HEK293 (cell line): Measurements from ENCODE around the gene SAMD11.

Experiments
- CTCF ChIA-PET: fragments of 350-600 bp; formaldehyde crosslinking; extraction: SDS; loops from one replicate; lab custom pipeline; 2021; ENCODE audit warnings: antibody characterized with exemption; lab: Yijun Ruan, JAX
- POLR2A ChIA-PET: fragments of 300-600 bp; formaldehyde crosslinking; extraction: SDS; loops from one replicate; lab custom pipeline; 2020; ENCODE audit warnings: antibody characterized with exemption, inconsistent platforms; lab: Yijun Ruan, JAX
- H3K27ac ChIP-seq: fragments of 200-500 bp; sonication (Bioruptor generic); 2 replicates; pipeline ENCODE4 v1.5.1; 2014; ENCODE audit warnings: low read depth, low read length, control low read depth, inconsistent platforms; ENCODE audit errors: extremely low read depth
- H3K36me3 ChIP-seq, 2 experiments: fragments of 200-500 bp in 1 of 2; sonication (Bioruptor generic) in 1 of 2; 1 replicate in 1 of 2; 2 replicates in 1 of 2; pipeline ENCODE4 v1.5.1; 2014 to 2017; ENCODE audit warnings: inconsistent platforms in 2 of 2, low read length in 2 of 2; ENCODE audit not compliant: control insufficient read depth in 2 of 2, insufficient read depth in 1 of 2
- H3K4me1 ChIP-seq: fragments of 200-500 bp; sonication (Bioruptor generic); 2 replicates; pipeline ENCODE4 v1.5.1; 2014; ENCODE audit warnings: mild to moderate bottlenecking, low read length, inconsistent platforms; ENCODE audit not compliant: control insufficient read depth, insufficient read depth
- H3K4me3 ChIP-seq: 2 replicates; pipeline ENCODE4 v1.5.1; 2011; ENCODE audit warnings: low read depth, mild to moderate bottlenecking, control low read depth, low read length, moderate library complexity
- H3K9me3 ChIP-seq: fragments of 200-500 bp; sonication (Bioruptor generic); 2 replicates; pipeline ENCODE4 v1.5.1; 2014; ENCODE audit warnings: low read depth, low read length, inconsistent platforms; ENCODE audit not compliant: control insufficient read depth, insufficient read depth
- BCL6B ChIP-seq: fragments of 450-650 bp; formaldehyde crosslinking; IDR thresholded peaks from 2 replicates; pipeline ENCODE4 v1.5.1; 2017; ENCODE audit warnings: missing biosample characterization, missing genetic modification characterization
- GLIS1 ChIP-seq: fragments of 450-650 bp; formaldehyde crosslinking; IDR thresholded peaks from 2 replicates; pipeline ENCODE4 v1.5.1; 2016; ENCODE audit warnings: missing biosample characterization, missing genetic modification characterization
- GLIS2 ChIP-seq: fragments of 450-650 bp; formaldehyde crosslinking; IDR thresholded peaks from 2 replicates; pipeline ENCODE4 v1.5.1; 2016; ENCODE audit warnings: missing biosample characterization, missing genetic modification characterization
- KLF7 ChIP-seq: fragments of 450-650 bp; formaldehyde crosslinking; IDR thresholded peaks from 2 replicates; pipeline ENCODE4 v1.5.1; 2016; ENCODE audit warnings: missing biosample characterization, missing genetic modification characterization, borderline replicate concordance
- KLF9 ChIP-seq: fragments of 450-650 bp; formaldehyde crosslinking; IDR thresholded peaks from 2 replicates; pipeline ENCODE4 v1.5.1; 2016; ENCODE audit warnings: missing biosample characterization, missing genetic modification characterization, low read depth
- MEIS1 ChIP-seq: sonication (generic); formaldehyde crosslinking; IDR thresholded peaks from 2 replicates; pipeline ENCODE4 v1.8.1; 2022; ENCODE audit warnings: missing genetic modification reagents, mild to moderate bottlenecking, borderline replicate concordance
- OSR2 ChIP-seq: fragments of 450-650 bp; formaldehyde crosslinking; IDR thresholded peaks from 2 replicates; pipeline ENCODE4 v1.5.1; 2016; ENCODE audit warnings: missing biosample characterization, missing genetic modification characterization
- PRDM1 ChIP-seq: fragments of 450-650 bp; formaldehyde crosslinking; IDR thresholded peaks from 2 replicates; pipeline ENCODE4; 2016; ENCODE audit warnings: missing biosample characterization, missing genetic modification characterization
- PRDM6 ChIP-seq: fragments of 450-650 bp; formaldehyde crosslinking; IDR thresholded peaks from 2 replicates; pipeline ENCODE4 v1.5.1; 2017; ENCODE audit warnings: missing biosample characterization, missing genetic modification characterization
- RBAK ChIP-seq: fragments of 450-650 bp; formaldehyde crosslinking; IDR thresholded peaks from 2 replicates; pipeline ENCODE4 v1.5.1; 2016; ENCODE audit warnings: missing biosample characterization, missing genetic modification characterization
- SETDB1 ChIP-seq: IDR thresholded peaks from one replicate; pipeline ENCODE4 v1.6.1; 2017; ENCODE audit warnings: mild to moderate bottlenecking, low read length, moderate library complexity, mixed read lengths; ENCODE audit not compliant: insufficient read length
- SP2 ChIP-seq: fragments of 450-650 bp; formaldehyde crosslinking; IDR thresholded peaks from 2 replicates; pipeline ENCODE4 v1.5.1; 2016; ENCODE audit warnings: missing biosample characterization, missing genetic modification characterization
- SP7 ChIP-seq: fragments of 450-650 bp; formaldehyde crosslinking; IDR thresholded peaks from 2 replicates; pipeline ENCODE4 v1.5.1; 2016; ENCODE audit warnings: missing biosample characterization, missing genetic modification characterization
- ZBTB10 ChIP-seq: fragments of 450-650 bp; formaldehyde crosslinking; IDR thresholded peaks from 2 replicates; pipeline ENCODE4 v1.5.1; 2016; ENCODE audit warnings: missing biosample characterization, missing genetic modification characterization
- ZBTB11 ChIP-seq: fragments of 450-650 bp; formaldehyde crosslinking; conservative IDR thresholded peaks from 2 replicates; pipeline ENCODE4 v1.5.1; 2016; ENCODE audit warnings: low read depth, missing biosample characterization, missing genetic modification characterization
- ZBTB44 ChIP-seq: fragments of 450-650 bp; IDR thresholded peaks from 2 replicates; pipeline ENCODE4 v1.5.1; 2018; ENCODE audit warnings: missing biosample characterization, mild to moderate bottlenecking, missing genetic modification characterization
- ZFP3 ChIP-seq: fragments of 450-650 bp; formaldehyde crosslinking; IDR thresholded peaks from 2 replicates; pipeline ENCODE4 v1.5.1; 2016; ENCODE audit warnings: low read depth, missing biosample characterization, missing genetic modification characterization
- ZNF10 ChIP-seq: fragments of 450-650 bp; formaldehyde crosslinking; IDR thresholded peaks from 2 replicates; pipeline ENCODE4 v1.5.1; 2017; ENCODE audit warnings: missing biosample characterization, missing genetic modification characterization
- ZNF121 ChIP-seq: fragments of 450-650 bp; formaldehyde crosslinking; IDR thresholded peaks from 2 replicates; pipeline ENCODE4 v1.5.1; 2016; ENCODE audit warnings: missing biosample characterization, missing genetic modification characterization
- ZNF211 ChIP-seq: fragments of 450-650 bp; formaldehyde crosslinking; IDR thresholded peaks from 2 replicates; pipeline ENCODE4 v1.5.1; 2016; ENCODE audit warnings: low read depth, missing biosample characterization, missing genetic modification characterization
- ZNF23 ChIP-seq: fragments of 450-650 bp; formaldehyde crosslinking; IDR thresholded peaks from 2 replicates; pipeline ENCODE4 v1.5.1; 2016; ENCODE audit warnings: missing biosample characterization, missing genetic modification characterization, borderline replicate concordance
- ZNF354C ChIP-seq: fragments of 450-650 bp; formaldehyde crosslinking; IDR thresholded peaks from 2 replicates; pipeline ENCODE4 v1.5.1; 2016; ENCODE audit warnings: missing biosample characterization, missing genetic modification characterization, low read depth, borderline replicate concordance
- ZNF501 ChIP-seq: fragments of 450-650 bp; formaldehyde crosslinking; IDR thresholded peaks from 2 replicates; pipeline ENCODE4 v1.5.1; 2016; ENCODE audit warnings: missing biosample characterization, missing genetic modification characterization
- ZNF621 ChIP-seq: fragments of 450-650 bp; formaldehyde crosslinking; IDR thresholded peaks from 2 replicates; pipeline ENCODE4 v1.5.1; 2017; ENCODE audit warnings: missing biosample characterization, missing genetic modification characterization
- ZNF658 ChIP-seq: fragments of 450-650 bp; formaldehyde crosslinking; IDR thresholded peaks from 2 replicates; pipeline ENCODE4; 2016; ENCODE audit warnings: missing biosample characterization, missing genetic modification characterization
- ZNF776 ChIP-seq: fragments of 450-650 bp; formaldehyde crosslinking; IDR thresholded peaks from 2 replicates; pipeline ENCODE4 v1.5.0; 2017; ENCODE audit warnings: missing biosample characterization, missing genetic modification characterization, borderline replicate concordance
- ZXDB ChIP-seq: fragments of 450-650 bp; formaldehyde crosslinking; IDR thresholded peaks from 2 replicates; pipeline ENCODE4 v1.5.1; 2016; ENCODE audit warnings: missing biosample characterization, missing genetic modification characterization

SAMD11 gene

GRCh38 chr1:983798-984475, 60.2 kb downstream of the SAMD11 start (continued):
- TF ChIP-seq BCL6B (tag by site-specific recombination) (no peak), KLF9 (tag by site-specific recombination) (0 out of 2 replicates have a peak, but pooled peaks have one; percentile 20), ZNF776 (tag by site-specific recombination) (no peak), GLIS2 (peak; percentile 77), ZNF621 (tag by site-specific recombination) (no peak), ZBTB10 (tag by site-specific recombination) (peak; percentile 56), SP7 (tag by site-specific recombination) (no peak), ZNF10 (tag by site-specific recombination) (no peak), GLIS1 (peak; percentile 35), SP2 (tag by site-specific recombination) (peak; percentile 32)

GRCh38 chr1:984476-984814, 60.7 kb downstream of the SAMD11 start:
- H3K36me3 ChIP-seq = no peaks in the 10 kb centered on the region
- no peaks in the 10 kb centered on the region for H3K4me1 ChIP-seq
- ChIA-PET CTCF (interaction anchor here (0.5 to 4.0 kb wide), 29 partner anchors 8 to 385 kb away, joined by 3 to 53 read pairs (median 4); partner anchors contain the start of gene AGRN), POLR2A (interaction anchor here (0.8 to 0.9 kb wide), 2 partner anchors 8 to 307 kb away, joined by 3 read pairs; no protein-coding TSS in a partner anchor)
- H3K9me3 ChIP-seq = no peaks in the 10 kb centered on the region
- no peak overlapping the region for H3K27ac ChIP-seq
- H3K4me3 ChIP-seq = no peak overlapping the region
- TF ChIP-seq ZFP3 (tag by site-specific recombination) (0 out of 2 replicates have a peak, but pooled peaks have one; percentile 20), PRDM6 (tag by site-specific recombination) (no peak), KLF7 (tag by site-specific recombination) (no peak), ZNF658 (tag by site-specific recombination) (no peak), ZNF354C (tag by site-specific recombination) (peak; percentile 84; the same call in 1 of the 2 replicates), RBAK (tag by site-specific recombination) (no peak), OSR2 (tag by site-specific recombination) (no peak), PRDM1 (tag by site-specific recombination) (no peak), SETDB1 (no peak), ZNF121 (tag by site-specific recombination) (no peak), ZNF501 (peak; percentile 38; the same call in 1 of the 2 replicates), ZBTB11 (tag by site-specific recombination) (peak; percentile 79), ZNF211 (tag by site-specific recombination) (no peak), ZBTB44 (no peak), ZXDB (tag by site-specific recombination) (peak; percentile 57; the same call in 1 of the 2 replicates), MEIS1 (CRISPR knock-in tag) (no peak), ZNF23 (tag by site-specific recombination) (no peak)
